Vagina (tissue), 2 donors: ENCODE data around the gene MEST.
"Not testable (repeated sequence)": the region's sequence is repeated elsewhere in the genome, so short reads cannot be mapped to it uniquely, and the experiment has no call there.

Experiments
- CTCF ChIP-seq, 3 experiments: fragments of 450-650 bp in 2 of 3; fragments of 200-600 bp in 1 of 3; sonication (generic) in 1 of 3; IDR thresholded peaks; one replicate each; pipeline ENCODE4 v1.5.1; 2017 to 2019; ENCODE audit warnings: antibody characterized with exemption in 3 of 3, mild to moderate bottlenecking in 2 of 3, moderate library complexity in 2 of 3
- POLR2AphosphoS5 ChIP-seq, 2 donors: sonication (generic); formaldehyde crosslinking; IDR thresholded peaks; one replicate each; pipeline ENCODE4 v1.9.0; 2017; ENCODE audit warnings: antibody characterized with exemption in 2 of 2, mild to moderate bottlenecking in 2 of 2, low read depth in 1 of 2; ENCODE audit not compliant: insufficient read depth in 1 of 2

GRCh38 chr7:130541287-130541686, 49.4 kb downstream of the MEST start:
- TF ChIP-seq CTCF (IDR thresholded peaks at IDR 0.05); POLR2AphosphoS5 (IDR thresholded peaks at IDR 0.05; ENCODE audit: insufficient read depth in 1 of 2, low read depth in 1 of 2): not testable (repeated sequence)
